ENCODE data around the gene CCNA2.

The CCNA2 gene

DNA sequence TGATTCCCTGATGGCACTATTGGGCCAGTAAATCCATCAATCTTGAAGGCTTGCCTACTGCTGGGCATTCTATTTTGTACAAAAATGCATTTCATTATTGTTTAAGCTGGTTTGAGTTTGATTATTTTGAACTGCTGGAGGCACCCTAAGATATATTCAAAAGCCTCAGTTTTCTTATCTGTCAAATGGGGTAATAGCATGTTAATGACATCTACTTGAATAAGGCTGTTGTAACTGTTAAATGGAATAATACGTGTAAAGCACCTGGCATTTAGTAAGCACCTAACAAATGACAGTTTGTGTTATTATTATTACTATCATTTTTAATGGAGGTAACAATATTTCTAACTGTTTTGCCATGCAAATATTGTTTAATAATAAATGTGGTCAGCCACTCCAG, 51.8 kb downstream of the CCNA2 start:
- TF ChIP-seq, protein P1, sequence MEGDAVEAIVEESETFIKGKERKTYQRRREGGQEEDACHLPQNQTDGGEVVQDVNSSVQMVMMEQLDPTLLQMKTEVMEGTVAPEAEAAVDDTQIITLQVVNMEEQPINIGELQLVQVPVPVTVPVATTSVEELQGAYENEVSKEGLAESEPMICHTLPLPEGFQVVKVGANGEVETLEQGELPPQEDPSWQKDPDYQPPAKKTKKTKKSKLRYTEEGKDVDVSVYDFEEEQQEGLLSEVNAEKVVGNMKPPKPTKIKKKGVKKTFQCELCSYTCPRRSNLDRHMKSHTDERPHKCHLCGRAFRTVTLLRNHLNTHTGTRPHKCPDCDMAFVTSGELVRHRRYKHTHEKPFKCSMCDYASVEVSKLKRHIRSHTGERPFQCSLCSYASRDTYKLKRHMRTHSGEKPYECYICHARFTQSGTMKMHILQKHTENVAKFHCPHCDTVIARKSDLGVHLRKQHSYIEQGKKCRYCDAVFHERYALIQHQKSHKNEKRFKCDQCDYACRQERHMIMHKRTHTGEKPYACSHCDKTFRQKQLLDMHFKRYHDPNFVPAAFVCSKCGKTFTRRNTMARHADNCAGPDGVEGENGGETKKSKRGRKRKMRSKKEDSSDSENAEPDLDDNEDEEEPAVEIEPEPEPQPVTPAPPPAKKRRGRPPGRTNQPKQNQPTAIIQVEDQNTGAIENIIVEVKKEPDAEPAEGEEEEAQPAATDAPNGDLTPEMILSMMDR (IDR thresholded peaks at IDR 0.05; ENCODE audit: unreplicated experiment in 3 of 3), result no peak
- no peaks in the 10 kb centered on the region for H3K4me1 Mint-ChIP-seq
- no peak overlapping the region for H3K4me3 Mint-ChIP-seq
- H3K36me3 Mint-ChIP-seq (ENCODE audit: low read depth), result no peaks in the 10 kb centered on the region
- no peaks in the 10 kb centered on the region for H3K9me3 Mint-ChIP-seq
- H3K27me3 Mint-ChIP-seq (ENCODE audit: low read depth), result peaks cover 48% of the 10 kb centered on the region
- H3K27ac Mint-ChIP-seq, result no peak overlapping the region

DNA sequence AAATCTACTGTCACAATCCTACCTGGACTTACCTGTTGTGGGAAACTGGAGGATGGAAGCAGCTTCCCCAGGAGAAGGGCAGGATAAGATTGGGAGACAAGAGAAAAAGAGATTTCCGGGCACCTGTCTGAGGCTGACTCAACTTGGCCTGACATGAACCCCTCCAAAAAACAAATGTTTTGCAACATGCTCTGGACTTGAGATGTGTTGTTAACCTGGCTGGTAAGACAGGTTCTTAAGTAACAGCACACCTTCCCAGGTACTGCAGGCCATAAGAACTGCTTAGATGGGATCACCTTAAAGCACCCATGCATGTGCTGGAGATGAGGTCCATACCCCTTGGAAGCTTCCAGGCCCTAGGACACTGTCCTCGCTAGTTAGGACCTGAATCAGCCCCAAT, 54.3 kb downstream of the CCNA2 start:
- no peaks in the 10 kb centered on the region for H3K9me3 Mint-ChIP-seq
- H3K36me3 Mint-ChIP-seq (ENCODE audit: low read depth), result no peaks in the 10 kb centered on the region
- H3K4me3 Mint-ChIP-seq, result no peak overlapping the region
- H3K27ac Mint-ChIP-seq, result no peak overlapping the region
- TF ChIP-seq, protein P1 (IDR thresholded peaks at IDR 0.05; ENCODE audit: unreplicated experiment in 3 of 3), result no peak
- peaks cover 6% of the 10 kb centered on the region for H3K4me1 Mint-ChIP-seq
- peaks cover 71% of the 10 kb centered on the region for H3K27me3 Mint-ChIP-seq (ENCODE audit: low read depth)

DNA sequence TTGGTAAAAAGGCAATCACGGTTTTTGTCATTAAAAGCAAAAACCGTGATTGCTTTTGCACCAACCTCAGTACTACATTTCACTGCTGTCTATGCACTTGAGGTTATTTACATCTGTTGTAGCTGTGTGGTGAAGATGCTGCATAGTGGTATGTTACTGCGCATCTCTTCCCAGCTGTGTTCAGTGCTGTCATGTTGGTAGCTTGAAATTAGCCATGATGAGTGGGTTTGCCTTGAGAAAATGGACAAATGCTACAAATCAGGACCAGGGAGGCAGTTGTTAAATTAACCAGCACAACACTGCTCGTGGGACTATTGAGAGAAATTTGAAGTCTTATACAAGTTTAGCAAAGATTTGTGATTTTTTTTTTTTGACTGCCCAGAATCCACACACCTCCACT, 56.5 kb downstream of the CCNA2 start:
- peaks cover 81% of the 10 kb centered on the region for H3K27me3 Mint-ChIP-seq (ENCODE audit: low read depth)
- H3K27ac Mint-ChIP-seq, result no peak overlapping the region
- H3K4me1 Mint-ChIP-seq, result peaks cover 6% of the 10 kb centered on the region
- H3K4me3 Mint-ChIP-seq, result no peak overlapping the region
- no peaks in the 10 kb centered on the region for H3K9me3 Mint-ChIP-seq
- no peaks in the 10 kb centered on the region for H3K36me3 Mint-ChIP-seq (ENCODE audit: low read depth)
- TF ChIP-seq, protein P1 (IDR thresholded peaks at IDR 0.05; ENCODE audit: unreplicated experiment in 3 of 3), result no peak
